ENCODE measurements around the gene CHRNG. TPM values are rescaled to one million over a fixed set of nuclear protein-coding genes. Genes with fewer than 3 reads are reported as not detected.

The CHRNG gene
- total RNA-seq, 1 experiment from 2014 or later, result not detected

DNA sequence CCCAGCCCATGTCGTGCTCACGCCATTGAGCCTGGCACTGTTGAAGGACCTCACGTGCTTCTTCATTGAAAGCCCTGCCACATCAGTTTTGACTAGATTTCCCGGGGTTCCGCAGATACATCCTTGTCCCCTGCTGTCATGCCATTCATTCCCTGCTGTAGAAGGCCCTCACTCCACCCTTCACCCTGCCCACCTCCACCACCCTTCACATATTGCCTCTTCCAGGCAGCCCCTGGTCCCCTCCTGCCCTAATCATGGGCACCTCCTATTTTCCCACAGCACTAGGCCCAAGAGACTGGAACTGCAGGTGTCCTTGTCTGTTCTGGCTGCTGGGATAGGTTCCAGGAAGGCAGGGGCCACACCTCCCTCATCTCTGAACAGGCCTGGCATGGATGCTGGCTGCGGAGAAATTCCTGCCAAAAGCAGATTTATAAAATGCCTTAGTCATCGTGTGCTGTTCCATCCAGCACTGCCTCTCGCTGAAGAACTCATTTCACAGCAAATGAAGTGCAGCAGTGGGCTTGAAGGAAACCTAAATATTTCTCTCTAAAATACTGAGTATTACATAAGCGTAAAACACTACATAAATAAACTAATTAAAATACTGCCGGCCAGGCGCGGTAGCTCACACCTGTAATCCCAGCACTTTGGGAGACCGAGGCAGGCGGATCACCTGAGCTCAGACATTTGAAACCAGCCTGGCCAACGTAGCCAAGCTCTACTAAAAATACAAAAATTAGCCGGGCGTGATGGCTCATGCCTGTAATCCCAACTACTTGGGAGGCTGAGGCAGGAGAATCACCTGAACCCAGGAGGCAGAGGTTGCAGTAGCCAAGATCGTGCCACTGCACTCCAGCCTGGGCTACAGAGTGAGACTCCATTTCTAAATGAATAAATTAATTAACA, 49.4 kb downstream of the CHRNG start:
- intact Hi-C loops (cut with micrococcal nuclease), result loop anchor here (2.0 kb wide), 1 partner anchor 18 kb away; no protein-coding TSS in a partner anchor
- H3K4me1 Mint-ChIP-seq (ENCODE audit: insufficient read depth, unreplicated experiment), result peaks cover 23% of the 10 kb centered on the region
- H3K4me3 Mint-ChIP-seq (ENCODE audit: unreplicated experiment), result no peak overlapping the region
- no peaks in the 10 kb centered on the region for H3K9me3 Mint-ChIP-seq (ENCODE audit: unreplicated experiment)
- no TSS peak for BruUV-seq (replicated peaks)
- CTCF ChIA-PET, result interaction anchor here (1.1 kb wide), 1 partner anchor 22 kb away, joined by 3 read pairs; no protein-coding TSS in a partner anchor
- POLR2A ChIA-PET, result interaction anchor here (0.7 to 5.4 kb wide), 6 partner anchors 11 to 40 kb away, joined by 3 to 49 read pairs (median 4); partner anchors contain the start of genes EIF4E2 and TIGD1
- H3K36me3 Mint-ChIP-seq (ENCODE audit: insufficient read depth, unreplicated experiment), result no peaks in the 10 kb centered on the region
- H3K27me3 Mint-ChIP-seq (ENCODE audit: insufficient read depth, unreplicated experiment), result no peaks in the 10 kb centered on the region
- peak overlapping the region; percentile 61 for H3K27ac Mint-ChIP-seq (ENCODE audit: low read depth, unreplicated experiment)
- TF ChIP-seq, protein P1, sequence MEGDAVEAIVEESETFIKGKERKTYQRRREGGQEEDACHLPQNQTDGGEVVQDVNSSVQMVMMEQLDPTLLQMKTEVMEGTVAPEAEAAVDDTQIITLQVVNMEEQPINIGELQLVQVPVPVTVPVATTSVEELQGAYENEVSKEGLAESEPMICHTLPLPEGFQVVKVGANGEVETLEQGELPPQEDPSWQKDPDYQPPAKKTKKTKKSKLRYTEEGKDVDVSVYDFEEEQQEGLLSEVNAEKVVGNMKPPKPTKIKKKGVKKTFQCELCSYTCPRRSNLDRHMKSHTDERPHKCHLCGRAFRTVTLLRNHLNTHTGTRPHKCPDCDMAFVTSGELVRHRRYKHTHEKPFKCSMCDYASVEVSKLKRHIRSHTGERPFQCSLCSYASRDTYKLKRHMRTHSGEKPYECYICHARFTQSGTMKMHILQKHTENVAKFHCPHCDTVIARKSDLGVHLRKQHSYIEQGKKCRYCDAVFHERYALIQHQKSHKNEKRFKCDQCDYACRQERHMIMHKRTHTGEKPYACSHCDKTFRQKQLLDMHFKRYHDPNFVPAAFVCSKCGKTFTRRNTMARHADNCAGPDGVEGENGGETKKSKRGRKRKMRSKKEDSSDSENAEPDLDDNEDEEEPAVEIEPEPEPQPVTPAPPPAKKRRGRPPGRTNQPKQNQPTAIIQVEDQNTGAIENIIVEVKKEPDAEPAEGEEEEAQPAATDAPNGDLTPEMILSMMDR (IDR thresholded peaks at IDR 0.05; ENCODE audit: unreplicated experiment), result no peak
- DNase-seq (ENCODE audit: unreplicated experiment), result peak; percentile 90

DNA sequence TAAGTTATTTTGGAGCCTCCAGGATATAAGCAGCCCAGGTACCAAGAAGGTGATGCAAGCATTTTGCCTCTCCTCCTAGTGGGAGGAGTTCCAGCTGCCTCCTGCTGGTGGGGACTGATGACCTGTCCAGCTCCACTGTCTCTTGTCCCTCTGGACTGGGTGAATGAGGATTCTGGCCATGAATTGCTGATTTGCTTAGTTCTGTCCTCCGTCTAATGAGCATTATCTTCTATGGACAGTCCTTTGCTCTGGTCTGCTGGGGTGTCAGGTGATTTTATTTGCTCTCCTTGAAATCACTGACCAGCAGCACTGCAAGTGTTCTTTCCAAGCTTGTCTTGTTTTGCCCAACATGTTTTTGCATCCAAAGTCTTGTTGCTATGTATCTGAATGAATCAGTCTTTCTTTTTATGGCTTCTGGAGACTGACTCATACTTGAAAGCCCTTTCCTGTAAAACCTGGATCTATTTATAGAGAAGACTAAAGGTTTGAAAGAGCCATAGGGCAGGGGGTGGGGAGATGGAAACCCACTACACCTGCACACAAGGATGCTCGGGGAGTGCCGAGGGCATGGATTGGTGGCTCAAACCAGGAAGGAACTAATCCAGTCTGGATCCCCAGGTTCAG, 53.4 kb downstream of the CHRNG start:
- peak overlapping the region; percentile 96 for H3K27ac Mint-ChIP-seq (ENCODE audit: low read depth, unreplicated experiment)
- POLR2A ChIA-PET, result interaction anchor here (0.6 to 5.4 kb wide), 9 partner anchors 8 to 449 kb away, joined by 3 to 49 read pairs (median 3); partner anchors contain the start of genes EIF4E2 and TIGD1

DNA sequence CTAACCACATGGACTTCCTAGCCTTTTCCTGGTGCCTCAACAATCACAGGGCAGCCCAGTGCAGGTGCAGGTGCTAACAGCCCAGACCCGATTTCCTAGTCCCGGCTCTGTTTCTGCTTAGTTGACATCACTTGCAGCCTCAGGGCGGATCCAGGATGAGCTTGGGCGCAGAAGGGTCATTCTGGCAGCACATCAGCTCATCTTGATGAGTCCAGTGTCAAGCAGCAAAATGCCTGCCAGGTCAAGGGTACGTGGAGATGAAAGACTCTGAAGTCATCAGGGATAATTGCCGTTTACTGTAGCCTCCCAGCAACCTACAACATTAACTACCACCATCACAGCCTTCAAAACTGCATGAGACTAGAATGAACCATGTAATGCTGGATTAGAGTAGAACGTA, 54.5 kb downstream of the CHRNG start:
- intact Hi-C loops (cut with micrococcal nuclease), result loop anchor here (2.0 kb wide), 1 partner anchor 43 kb away; the partner anchor contains the start of genes EIF4E2 and TIGD1
- no peak overlapping the region for H3K4me3 Mint-ChIP-seq (ENCODE audit: unreplicated experiment)
- TF ChIP-seq, protein P1 (IDR thresholded peaks at IDR 0.05; ENCODE audit: unreplicated experiment), result no peak
- H3K36me3 Mint-ChIP-seq (ENCODE audit: insufficient read depth, unreplicated experiment), result no peaks in the 10 kb centered on the region
- no peaks in the 10 kb centered on the region for H3K27me3 Mint-ChIP-seq (ENCODE audit: insufficient read depth, unreplicated experiment)
- H3K27ac Mint-ChIP-seq (ENCODE audit: low read depth, unreplicated experiment), result no peak overlapping the region
- peaks cover 15% of the 10 kb centered on the region for H3K4me1 Mint-ChIP-seq (ENCODE audit: insufficient read depth, unreplicated experiment)
- ChIA-PET POLR2A (interaction anchor here (3.1 to 5.4 kb wide), 2 partner anchors 24 to 43 kb away, joined by 35 to 49 read pairs; partner anchors contain the start of genes EIF4E2 and TIGD1), CTCF (interaction anchor here (0.6 kb wide), 1 partner anchor 128 kb away, joined by 3 read pairs; no protein-coding TSS in a partner anchor)
- BruUV-seq (replicated peaks), result no TSS peak
- no peaks in the 10 kb centered on the region for H3K9me3 Mint-ChIP-seq (ENCODE audit: unreplicated experiment)
- DNase-seq (ENCODE audit: unreplicated experiment), result no peak

More for the DNA sequence above, 53.4 kb downstream of the CHRNG start:
- Mint-ChIP-seq H3K27me3 (ENCODE audit: insufficient read depth, unreplicated experiment) (no peaks in the 10 kb centered on the region), H3K9me3 (ENCODE audit: unreplicated experiment) (no peaks in the 10 kb centered on the region), H3K4me1 (ENCODE audit: insufficient read depth, unreplicated experiment) (peaks cover 23% of the 10 kb centered on the region), H3K36me3 (ENCODE audit: insufficient read depth, unreplicated experiment) (no peaks in the 10 kb centered on the region), H3K4me3 (ENCODE audit: unreplicated experiment) (no peak overlapping the region)
- CTCF ChIA-PET, result interaction anchor here (1.4 to 1.5 kb wide), 3 partner anchors 10 to 23 kb away, joined by 3 to 5 read pairs (median 4); no protein-coding TSS in a partner anchor
- DNase-seq (ENCODE audit: unreplicated experiment), result peak; percentile 84
- no TSS peak for BruUV-seq (replicated peaks)
- intact Hi-C loops (cut with micrococcal nuclease), result loop anchor here (2.0 kb wide), 1 partner anchor 42 kb away; the partner anchor contains the start of genes EIF4E2 and TIGD1
- TF ChIP-seq, protein P1 (IDR thresholded peaks at IDR 0.05; ENCODE audit: unreplicated experiment), result no peak

Other genes with a start within 250 kb of the CHRNG start
- 0.35 and 0.64 TPM in 2 replicates for gene ALPP, start 160.9 kb upstream of the CHRNG start, total RNA-seq (2022)
- gene ALPG, start 132.8 kb upstream of the CHRNG start, total RNA-seq (2022), result not detected in 2 replicates
- gene ALPI, start 83.5 kb upstream of the CHRNG start, total RNA-seq (2022), result not detected in 2 replicates
- not detected in 2 replicates for gene ECEL1, start 51.9 kb upstream of the CHRNG start, total RNA-seq (2022)
- gene PRSS56, start 19.3 kb upstream of the CHRNG start, total RNA-seq (2022), result not detected in 2 replicates
- not detected in 2 replicates for gene CHRND, start 13.5 kb upstream of the CHRNG start, total RNA-seq (2022)
- gene TIGD1, start 10.9 kb downstream of the CHRNG start, total RNA-seq (2022), result 4.9 and 5.2 TPM in 2 replicates
- 51.7 and 52.8 TPM in 2 replicates for gene EIF4E2, start 11.0 kb downstream of the CHRNG start, total RNA-seq (2022)
- gene EFHD1, start 93.9 kb downstream of the CHRNG start, total RNA-seq (2022), result not detected in 2 replicates
- 71.1 and 90.3 TPM in 2 replicates for gene GIGYF2, start 157.6 kb downstream of the CHRNG start, total RNA-seq (2022)
- not detected in 2 replicates for gene KCNJ13, start 236.9 kb downstream of the CHRNG start, total RNA-seq (2022)